HepG2 (cell line): ENCODE data around the gene RNASE12. TPM values are rescaled to one million over a fixed set of nuclear protein-coding genes. Genes with fewer than 3 reads are reported as not detected.

Experiments
- CBX2 ChIP-seq, 2 experiments: fragments of 200-600 bp in 1 of 2; sonication (generic); formaldehyde crosslinking in 1 of 2; IDR thresholded peaks; 2 replicates each; pipeline versions ENCODE4 v1.7.0 to v1.8.1; 2018 to 2022; ENCODE audit warnings: low read depth in 2 of 2, low read length in 1 of 2, mild to moderate bottlenecking in 1 of 2, missing genetic modification reagents in 1 of 2
- CREBL2 ChIP-seq: sonication (generic); formaldehyde crosslinking; IDR thresholded peaks from 2 replicates; pipeline ENCODE4 v1.8.1; 2023; ENCODE audit warnings: missing genetic modification reagents, mild to moderate bottlenecking, borderline replicate concordance
- DRAP1 ChIP-seq: IDR thresholded peaks from 2 replicates; pipeline ENCODE4 v1.6.1; 2016; ENCODE audit warnings: missing genetic modification reagents, missing compliant biosample characterization
- HNRNPUL1 ChIP-seq: fragments of 200-400 bp; formaldehyde crosslinking; IDR thresholded peaks from 2 replicates; pipeline ENCODE4 v1.6.1; 2017; ENCODE audit warnings: low read depth, mild to moderate bottlenecking, low read length, moderate library complexity
- KLF16 ChIP-seq, 2 experiments: sonication (generic) in 1 of 2; formaldehyde crosslinking in 1 of 2; IDR thresholded peaks; 2 replicates each; pipeline versions ENCODE4 v1.6.1 to v1.8.0; 2016 to 2023; ENCODE audit warnings: missing genetic modification reagents in 2 of 2, missing compliant biosample characterization in 1 of 2
- MED1 ChIP-seq: sonication (generic); formaldehyde crosslinking; IDR thresholded peaks from 2 replicates; pipeline ENCODE4 v1.4.0; 2020; ENCODE audit warnings: missing genetic modification reagents
- MLX ChIP-seq: IDR thresholded peaks from 2 replicates; pipeline ENCODE4 v1.6.1; 2016
- NR0B2 ChIP-seq: sonication (generic); formaldehyde crosslinking; IDR thresholded peaks from 2 replicates; pipeline ENCODE4 v1.4.0; 2020; ENCODE audit warnings: mild to moderate bottlenecking, missing genetic modification reagents
- SYNCRIP ChIP-seq: fragments of 200-400 bp; formaldehyde crosslinking; IDR thresholded peaks from 2 replicates; pipeline ENCODE4 v1.6.1; 2018; ENCODE audit warnings: mild to moderate bottlenecking, low read depth, low read length; ENCODE audit not compliant: insufficient read depth
- TGIF2 ChIP-seq: IDR thresholded peaks from 2 replicates; pipeline ENCODE4 v1.6.1; 2016; ENCODE audit warnings: control low read depth, missing compliant biosample characterization
- THYN1 ChIP-seq: sonication (generic); formaldehyde crosslinking; IDR thresholded peaks from 2 replicates; pipeline ENCODE4 v1.8.1; 2023; ENCODE audit warnings: low read depth, mild to moderate bottlenecking, moderate library complexity, missing genetic modification reagents, borderline replicate concordance
- ZFP90 ChIP-seq: sonication (generic); formaldehyde crosslinking; IDR thresholded peaks from 2 replicates; pipeline ENCODE4 v1.8.0; 2022; ENCODE audit warnings: missing genetic modification reagents, mild to moderate bottlenecking, inconsistent platforms, borderline replicate concordance
- ZNF160 ChIP-seq: sonication (generic); formaldehyde crosslinking; IDR thresholded peaks from 2 replicates; pipeline ENCODE4 v1.8.0; 2022; ENCODE audit warnings: mild to moderate bottlenecking, inconsistent platforms, missing genetic modification reagents
- ZNF180 ChIP-seq: sonication (generic); formaldehyde crosslinking; IDR thresholded peaks from 2 replicates; pipeline ENCODE4 v1.4.0; 2020; ENCODE audit warnings: low read depth, missing genetic modification reagents, borderline replicate concordance
- ZNF431 ChIP-seq: sonication (generic); formaldehyde crosslinking; IDR thresholded peaks from 2 replicates; pipeline ENCODE4 v1.9.0; 2022; ENCODE audit warnings: missing genetic modification reagents, low read depth, mild to moderate bottlenecking, borderline replicate concordance
- ZNF570 ChIP-seq: sonication (generic); formaldehyde crosslinking; IDR thresholded peaks from 2 replicates; pipeline ENCODE4 v1.4.0; 2020; ENCODE audit warnings: mild to moderate bottlenecking, missing genetic modification reagents, borderline replicate concordance
- ZNF775 ChIP-seq: sonication (generic); formaldehyde crosslinking; IDR thresholded peaks from 2 replicates; pipeline ENCODE4 v1.4.0; 2020; ENCODE audit warnings: missing genetic modification reagents, mild to moderate bottlenecking, moderate library complexity, borderline replicate concordance
- ZSCAN29 ChIP-seq: sonication (generic); formaldehyde crosslinking; conservative IDR thresholded peaks from 2 replicates; pipeline ENCODE4 v1.4.0; 2020; ENCODE audit warnings: mild to moderate bottlenecking, missing genetic modification reagents
- polyA plus RNA-seq, 8 experiments: library from polyadenylated mRNA; depleted of rRNA in 3 of 8; stranded (reverse) in 7 of 8; unstranded in 1 of 8; fragments of >200 nt; fragmentation: Illumina TruSeq in 4 of 8; extraction: Trizol in 4 of 8; gene quantifications; 2 replicates each; pipeline versions ENCODE4 v1.2.1 to v1.2.3, GENCODE V29; 2011 to 2016; ENCODE audit warnings: low read depth in 4 of 8, missing spikeins in 1 of 8, mixed read lengths in 1 of 8; ENCODE audit not compliant: insufficient read depth in 1 of 8
- total RNA-seq, 5 experiments: library from RNA; depleted of rRNA; stranded (reverse); fragments of >200 nt; fragmentation: Illumina TruSeq; extraction: Trizol; gene quantifications; 2 replicates each; pipeline ENCODE4 v1.2.3, GENCODE V29; 2016; ENCODE audit warnings: low read depth in 1 of 5
- TF ChIP-seq, protein P1 (sequence below): sonication (generic); formaldehyde crosslinking; IDR thresholded peaks from 2 replicates; pipeline ENCODE4 v1.5.1; 2020; ENCODE audit warnings: missing genetic modification reagents, mild to moderate bottlenecking, borderline replicate concordance
- TF ChIP-seq, protein P2 (sequence below): sonication (generic); formaldehyde crosslinking; IDR thresholded peaks from 2 replicates; pipeline ENCODE4 v1.4.0; 2020; ENCODE audit warnings: mild to moderate bottlenecking, missing genetic modification reagents, borderline replicate concordance

Gene RNASE12
- total and polyA plus RNA-seq, 2 of the 13 experiments (the other 11 are each of a cell fraction or from before 2014, with no cell fraction given), result not detected

DNA sequence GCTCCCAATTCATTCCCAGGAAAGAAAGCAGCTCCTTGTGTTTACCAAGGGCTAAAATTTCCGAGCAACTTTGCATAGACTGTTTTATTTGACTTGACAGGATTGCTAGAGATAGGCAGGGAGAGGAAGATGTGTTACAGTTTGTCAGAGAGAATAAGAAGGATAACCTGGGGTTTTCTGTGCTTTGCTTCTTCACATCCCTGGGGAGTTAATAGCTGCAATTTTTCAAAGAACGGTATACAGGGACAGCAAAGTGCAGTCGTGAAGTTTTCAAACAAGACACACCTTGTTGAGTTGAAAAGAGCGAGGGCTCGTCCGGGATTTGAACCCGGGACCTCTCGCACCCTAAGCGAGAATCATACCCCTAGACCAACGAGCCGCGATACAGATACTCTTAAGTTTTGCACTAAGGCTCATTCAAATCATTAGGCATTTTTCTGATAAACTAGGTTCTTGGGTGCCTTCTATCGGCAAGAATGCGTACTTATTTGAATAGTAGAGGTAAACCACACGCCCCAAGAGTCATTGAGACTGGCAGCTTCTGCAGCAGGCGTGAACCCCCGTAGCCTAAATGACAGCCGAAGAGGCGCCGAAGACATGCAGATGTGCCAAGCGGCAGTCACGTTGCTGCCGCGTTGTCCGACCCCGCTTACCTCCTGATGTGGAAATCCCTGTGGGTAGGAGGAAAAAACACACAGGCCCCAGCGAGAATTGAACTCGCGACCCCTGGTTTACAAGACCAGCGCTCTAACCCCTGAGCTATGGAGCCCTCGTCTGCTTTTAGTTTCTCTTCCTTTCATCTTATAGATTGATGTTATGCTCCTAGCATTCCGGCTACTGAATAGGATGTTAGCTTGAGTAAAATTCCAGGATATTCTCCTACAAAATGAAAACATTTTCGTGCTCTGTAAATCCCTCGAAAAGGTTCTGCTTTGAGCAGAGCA is 22.2 kb upstream of the RNASE12 start (continued):
- TF ChIP-seq SYNCRIP (no peak), CBX2 (IDR thresholded peaks at IDR 0.05; ENCODE audit: low read depth, low read length) (no peak), CBX2 (CRISPR knock-in tag; IDR thresholded peaks at IDR 0.05; ENCODE audit: low read depth) (no peak), ZNF570 (peak; percentile 23; the same call in 1 of the 2 replicates), DRAP1 (CRISPR knock-in tag) (0 out of 2 replicates have a peak, but pooled peaks have one; percentile 35), THYN1 (CRISPR knock-in tag) (0 out of 2 replicates have a peak, but pooled peaks have one; percentile 71), HNRNPUL1 (no peak), ZNF180 (CRISPR knock-in tag) (0 out of 2 replicates have a peak, but pooled peaks have one; percentile 92), ZNF160 (CRISPR knock-in tag) (0 out of 2 replicates have a peak, but pooled peaks have one; percentile 62), TGIF2 (CRISPR knock-in tag) (peak; percentile 73; the same call in 1 of the 2 replicates), NR0B2 (CRISPR knock-in tag) (no peak; the same call in 1 of the 2 replicates), MLX (CRISPR knock-in tag) (peak; percentile 80; the same call in 1 of the 2 replicates), MED1 (peak; percentile 69), ZFP90 (CRISPR knock-in tag) (peak; percentile 72; the same call in 1 of the 2 replicates), ZNF775 (no peak), ZNF431 (CRISPR knock-in tag) (peak; percentile 93), KLF16 (CRISPR knock-in tag; IDR thresholded peaks at IDR 0.05) (peak in 1 of 2 experiments; percentile 94; a peak in 2 of 4 replicates), CREBL2 (CRISPR knock-in tag) (peak; percentile 50; the same call in 1 of the 2 replicates), ZSCAN29 (CRISPR knock-in tag) (peak; percentile 88)
- TF ChIP-seq, protein P1, sequence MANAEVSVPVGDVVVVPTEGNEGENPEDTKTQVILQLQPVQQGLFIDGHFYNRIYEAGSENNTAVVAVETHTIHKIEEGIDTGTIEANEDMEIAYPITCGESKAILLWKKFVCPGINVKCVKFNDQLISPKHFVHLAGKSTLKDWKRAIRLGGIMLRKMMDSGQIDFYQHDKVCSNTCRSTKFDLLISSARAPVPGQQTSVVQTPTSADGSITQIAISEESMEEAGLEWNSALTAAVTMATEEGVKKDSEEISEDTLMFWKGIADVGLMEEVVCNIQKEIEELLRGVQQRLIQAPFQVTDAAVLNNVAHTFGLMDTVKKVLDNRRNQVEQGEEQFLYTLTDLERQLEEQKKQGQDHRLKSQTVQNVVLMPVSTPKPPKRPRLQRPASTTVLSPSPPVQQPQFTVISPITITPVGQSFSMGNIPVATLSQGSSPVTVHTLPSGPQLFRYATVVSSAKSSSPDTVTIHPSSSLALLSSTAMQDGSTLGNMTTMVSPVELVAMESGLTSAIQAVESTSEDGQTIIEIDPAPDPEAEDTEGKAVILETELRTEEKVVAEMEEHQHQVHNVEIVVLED (CRISPR knock-in tag), result peak; percentile 71; the same call in 1 of the 2 replicates
- TF ChIP-seq, protein P2, sequence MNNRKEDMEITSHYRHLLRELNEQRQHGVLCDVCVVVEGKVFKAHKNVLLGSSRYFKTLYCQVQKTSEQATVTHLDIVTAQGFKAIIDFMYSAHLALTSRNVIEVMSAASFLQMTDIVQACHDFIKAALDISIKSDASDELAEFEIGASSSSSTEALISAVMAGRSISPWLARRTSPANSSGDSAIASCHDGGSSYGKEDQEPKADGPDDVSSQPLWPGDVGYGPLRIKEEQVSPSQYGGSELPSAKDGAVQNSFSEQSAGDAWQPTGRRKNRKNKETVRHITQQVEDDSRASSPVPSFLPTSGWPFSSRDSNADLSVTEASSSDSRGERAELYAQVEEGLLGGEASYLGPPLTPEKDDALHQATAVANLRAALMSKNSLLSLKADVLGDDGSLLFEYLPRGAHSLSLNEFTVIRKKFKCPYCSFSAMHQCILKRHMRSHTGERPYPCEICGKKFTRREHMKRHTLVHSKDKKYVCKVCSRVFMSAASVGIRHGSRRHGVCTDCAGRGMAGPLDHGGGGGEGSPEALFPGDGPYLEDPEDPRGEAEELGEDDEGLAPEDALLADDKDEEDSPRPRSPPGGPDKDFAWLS (CRISPR knock-in tag), result no peak; the same call in 1 of the 2 replicates
